ENCODE measurements around the gene KCNG2.

KCNG2 gene

GRCh38 chr18:79785831-79786230 lies 11.9 kb upstream of the KCNG2 start:
- H3K27me3 ChIP-seq (ENCODE audit: insufficient read depth, poor library complexity, severe bottlenecking): peaks cover 18% of the 10 kb centered on the region

GRCh38 chr18:79786304-79786703 lies 11.4 kb upstream of the KCNG2 start:
- Histone ChIP-seq H3K27me3 (ENCODE audit: insufficient read depth, poor library complexity, severe bottlenecking) (peaks cover 18% of the 10 kb centered on the region), H3K4me3 (ENCODE audit: severe bottlenecking) (no peak overlapping the region), H3K27ac (ENCODE audit: poor library complexity, severe bottlenecking) (no peak overlapping the region), H3K9me3 (ENCODE audit: severe bottlenecking) (no peaks in the 10 kb centered on the region), H3K4me1 (ENCODE audit: insufficient read depth, poor library complexity, severe bottlenecking) (peaks cover 14% of the 10 kb centered on the region), H3K36me3 (ENCODE audit: low read depth) (no peaks in the 10 kb centered on the region)
- ATAC-seq (ENCODE audit: low read depth) (no peak), DNase-seq (ENCODE audit: low spot score) (peak; percentile 26)
- TF ChIP-seq CTCF (IDR thresholded peaks at IDR 0.05; ENCODE audit: poor library complexity, severe bottlenecking): no peak

More at GRCh38 chr18:79785831-79786230, 11.9 kb upstream of the KCNG2 start:
- no peak for TF ChIP-seq CTCF (IDR thresholded peaks at IDR 0.05; ENCODE audit: poor library complexity, severe bottlenecking)
- ATAC-seq (ENCODE audit: low read depth) (no peak), DNase-seq (ENCODE audit: low spot score) (peak; percentile 43)
- Histone ChIP-seq H3K9me3 (ENCODE audit: severe bottlenecking) (no peaks in the 10 kb centered on the region), H3K4me1 (ENCODE audit: insufficient read depth, poor library complexity, severe bottlenecking) (peaks cover 10% of the 10 kb centered on the region), H3K4me3 (ENCODE audit: severe bottlenecking) (no peak overlapping the region), H3K27ac (ENCODE audit: poor library complexity, severe bottlenecking) (no peak overlapping the region), H3K36me3 (ENCODE audit: low read depth) (no peaks in the 10 kb centered on the region)

GRCh38 chr18:79786786-79787526 lies 10.8 kb upstream of the KCNG2 start:
- ATAC-seq (ENCODE audit: low read depth): no peak
- TF ChIP-seq CTCF (IDR thresholded peaks at IDR 0.05; ENCODE audit: poor library complexity, severe bottlenecking): no peak
- Histone ChIP-seq H3K9me3 (ENCODE audit: severe bottlenecking) (no peaks in the 10 kb centered on the region), H3K27me3 (ENCODE audit: insufficient read depth, poor library complexity, severe bottlenecking) (peaks cover 18% of the 10 kb centered on the region), H3K27ac (ENCODE audit: poor library complexity, severe bottlenecking) (no peak overlapping the region), H3K4me3 (ENCODE audit: severe bottlenecking) (no peak overlapping the region), H3K4me1 (ENCODE audit: insufficient read depth, poor library complexity, severe bottlenecking) (peaks cover 16% of the 10 kb centered on the region), H3K36me3 (ENCODE audit: low read depth) (no peaks in the 10 kb centered on the region)
- DNase-seq (ENCODE audit: low spot score): peak; percentile 37

- no peak overlapping the region for H3K4me3 ChIP-seq (ENCODE audit: severe bottlenecking)
- TF ChIP-seq CTCF (IDR thresholded peaks at IDR 0.05; ENCODE audit: poor library complexity, severe bottlenecking): no peak
- DNase-seq (ENCODE audit: low spot score): no peak
- no peak for ATAC-seq (ENCODE audit: low read depth)
- no peaks in the 10 kb centered on the region for H3K36me3 ChIP-seq (ENCODE audit: low read depth)
- peaks cover 21% of the 10 kb centered on the region for H3K4me1 ChIP-seq (ENCODE audit: insufficient read depth, poor library complexity, severe bottlenecking)
- H3K27ac ChIP-seq (ENCODE audit: poor library complexity, severe bottlenecking): no peak overlapping the region
- H3K9me3 ChIP-seq (ENCODE audit: severe bottlenecking): no peaks in the 10 kb centered on the region
- H3K27me3 ChIP-seq (ENCODE audit: insufficient read depth, poor library complexity, severe bottlenecking): peaks cover 18% of the 10 kb centered on the region
These were observed 10.2 kb upstream of the KCNG2 start for GRCh38 chr18:79787527-79787864.

Measured in RWPE2 (cell line).